Adipocyte (in vitro differentiated cells): ENCODE results near the gene RASGRP3.
A peak's percentile ranks its signal among the peaks of the same experiment; 100 is the strongest.

Source experiments
- DNase-seq: peaks from one replicate; pipeline ENCODE4 v3.0.0-alpha.2; 2015; ENCODE audit warnings: low read depth
- H3K27me3 ChIP-seq: replicated peaks from 2 replicates; pipeline ENCODE4 v1.7.0; 2013; ENCODE audit warnings: mild to moderate bottlenecking, low read length, moderate library complexity; ENCODE audit not compliant: control insufficient read depth, insufficient read depth
- H3K36me3 ChIP-seq: 2 replicates; pipeline ENCODE4 v1.7.0; 2013; ENCODE audit warnings: low read length, mild to moderate bottlenecking, moderate library complexity; ENCODE audit not compliant: control insufficient read depth, insufficient read depth, severe bottlenecking
- H3K4me1 ChIP-seq: 2 replicates; pipeline ENCODE4 v1.7.0; 2013; ENCODE audit warnings: mild to moderate bottlenecking, low read length, moderate library complexity; ENCODE audit not compliant: control insufficient read depth, insufficient read depth
- H3K4me3 ChIP-seq: 2 replicates; pipeline ENCODE4 v1.7.0; 2013; ENCODE audit warnings: mild to moderate bottlenecking, low read length, moderate library complexity
- H3K9ac ChIP-seq: 2 replicates; pipeline ENCODE4 v1.7.0; 2013; ENCODE audit warnings: mild to moderate bottlenecking, low read length, moderate library complexity
- H3K9me3 ChIP-seq: 2 replicates; pipeline ENCODE4 v1.7.0; 2013; ENCODE audit warnings: mild to moderate bottlenecking, low read length, moderate library complexity; ENCODE audit not compliant: control insufficient read depth

The RASGRP3 gene

DNA sequence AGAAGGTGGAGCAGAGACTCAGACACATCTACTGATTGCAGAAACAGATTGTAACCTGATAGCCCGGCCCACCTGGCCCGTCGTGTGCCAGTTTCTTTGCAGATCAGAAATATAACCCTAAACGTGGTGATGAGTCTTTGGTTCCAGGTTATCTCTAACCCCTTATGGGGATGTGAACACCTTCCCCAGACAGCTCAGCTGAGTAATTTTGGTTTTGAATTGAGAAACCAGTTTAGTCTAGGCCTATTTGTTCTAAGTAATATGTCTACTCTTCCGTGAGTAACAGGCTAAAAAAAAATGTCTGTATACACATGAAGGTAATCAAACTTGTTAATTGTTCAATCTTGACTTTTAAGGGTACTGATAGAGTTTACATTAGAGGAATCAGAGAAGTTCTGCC, 35.7 kb downstream of the RASGRP3 start:
- Histone ChIP-seq H3K4me1 (no peaks in the 10 kb centered on the region), H3K9me3 (no peaks in the 10 kb centered on the region), H3K9ac (no peak overlapping the region), H3K36me3 (no peaks in the 10 kb centered on the region), H3K4me3 (no peak overlapping the region), H3K27me3 (no peaks in the 10 kb centered on the region)
- no peak for DNase-seq

DNA sequence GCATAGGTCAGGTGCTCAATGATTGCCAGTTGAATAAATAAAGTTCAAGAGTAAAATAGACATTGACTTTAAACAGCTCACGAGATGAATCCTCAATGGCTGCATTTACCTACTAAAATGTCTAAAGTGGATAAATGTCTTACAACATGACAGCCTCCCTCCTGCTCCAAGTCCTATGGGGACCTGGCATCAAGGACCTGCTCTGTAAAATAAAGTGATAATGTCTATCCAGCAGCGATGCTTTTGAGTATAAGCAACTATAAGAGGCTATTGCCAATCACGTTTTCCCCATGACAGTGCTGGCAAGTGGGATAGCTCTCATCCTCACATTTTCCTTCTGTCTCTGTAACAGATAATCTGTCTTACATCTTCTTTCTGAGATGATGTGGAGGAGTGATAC, 37.0 kb downstream of the RASGRP3 start:
- no peaks in the 10 kb centered on the region for H3K27me3 ChIP-seq
- no peak overlapping the region for H3K4me3 ChIP-seq
- no peaks in the 10 kb centered on the region for H3K4me1 ChIP-seq
- no peak for DNase-seq
- H3K9me3 ChIP-seq, result no peaks in the 10 kb centered on the region
- H3K36me3 ChIP-seq, result no peaks in the 10 kb centered on the region
- H3K9ac ChIP-seq, result no peak overlapping the region

DNA sequence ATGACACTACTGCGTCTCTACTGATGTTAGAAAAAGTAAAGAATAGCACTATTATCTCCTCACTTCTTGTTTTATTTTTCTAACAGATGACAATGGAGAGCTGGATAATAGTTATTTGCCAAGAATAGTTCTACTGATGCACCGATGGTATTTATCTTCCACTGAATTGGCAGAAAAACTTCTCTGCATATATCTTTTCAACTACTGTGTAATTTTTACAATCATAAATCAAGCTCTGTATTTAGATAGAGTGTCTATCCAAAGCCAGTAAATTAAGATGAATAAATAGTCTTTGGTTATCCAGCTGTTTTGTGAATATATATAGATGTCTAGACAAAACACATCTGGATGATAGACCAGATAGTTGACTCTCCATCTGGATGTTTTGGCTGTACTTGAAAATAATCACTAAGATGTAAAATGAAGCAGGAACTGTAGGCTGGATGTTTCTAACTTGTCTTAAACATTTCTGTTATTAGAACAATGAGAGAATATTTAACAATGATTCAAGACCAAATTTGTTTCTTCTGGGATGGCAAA, 40.1 kb downstream of the RASGRP3 start:
- Histone ChIP-seq H3K36me3 (no peaks in the 10 kb centered on the region), H3K4me3 (no peak overlapping the region), H3K4me1 (peaks cover 5% of the 10 kb centered on the region), H3K9me3 (no peaks in the 10 kb centered on the region), H3K9ac (no peak overlapping the region), H3K27me3 (peaks cover 2% of the 10 kb centered on the region)
- no peak for DNase-seq

DNA sequence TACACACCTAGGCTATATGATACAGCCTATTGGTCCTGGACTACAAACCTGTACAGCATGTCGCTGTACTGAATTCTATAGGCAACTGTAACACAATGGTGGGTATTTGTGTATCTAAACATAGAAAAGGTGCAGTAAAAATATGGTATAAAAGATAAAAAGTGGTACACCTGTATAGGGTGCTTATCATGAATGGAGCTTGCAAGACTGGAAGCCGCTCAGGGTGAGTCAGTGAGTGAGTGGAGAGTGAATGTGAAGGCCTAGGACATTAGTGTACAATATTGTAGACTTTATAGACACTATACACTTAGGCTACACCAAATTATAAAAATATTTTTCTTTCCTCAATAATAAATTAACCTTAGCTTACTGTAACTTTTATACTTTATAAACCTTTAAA, 41.8 kb downstream of the RASGRP3 start:
- H3K36me3 ChIP-seq, result no peaks in the 10 kb centered on the region
- H3K9me3 ChIP-seq, result no peaks in the 10 kb centered on the region

DNA sequence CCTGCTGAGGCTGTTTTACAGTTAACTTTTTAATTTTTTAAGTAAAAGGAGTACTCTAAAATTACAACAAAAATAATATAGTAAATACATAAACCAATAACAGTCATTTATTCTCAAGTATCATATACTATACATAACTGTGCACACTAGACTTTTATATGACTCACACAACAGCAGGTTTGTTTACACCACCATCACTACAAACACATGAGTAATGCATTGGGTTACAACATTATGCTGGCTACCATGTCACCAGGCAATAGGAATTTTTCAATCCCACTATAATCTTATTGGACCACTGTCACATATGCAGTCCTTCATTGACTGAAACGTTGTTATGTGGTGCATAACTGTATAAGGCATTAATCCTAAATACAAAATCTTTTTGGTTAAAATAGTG, 42.5 kb downstream of the RASGRP3 start:
- no peak overlapping the region for H3K9ac ChIP-seq
- no peak overlapping the region for H3K4me3 ChIP-seq
- peaks cover 2% of the 10 kb centered on the region for H3K27me3 ChIP-seq
- DNase-seq, result peak; percentile 38
- H3K4me1 ChIP-seq, result peaks cover 16% of the 10 kb centered on the region
- H3K9me3 ChIP-seq, result no peaks in the 10 kb centered on the region
- no peaks in the 10 kb centered on the region for H3K36me3 ChIP-seq

More for the DNA sequence above, 41.8 kb downstream of the RASGRP3 start:
- no peak overlapping the region for H3K9ac ChIP-seq
- no peak overlapping the region for H3K4me3 ChIP-seq
- peaks cover 16% of the 10 kb centered on the region for H3K4me1 ChIP-seq
- peaks cover 2% of the 10 kb centered on the region for H3K27me3 ChIP-seq
- no peak for DNase-seq

DNA sequence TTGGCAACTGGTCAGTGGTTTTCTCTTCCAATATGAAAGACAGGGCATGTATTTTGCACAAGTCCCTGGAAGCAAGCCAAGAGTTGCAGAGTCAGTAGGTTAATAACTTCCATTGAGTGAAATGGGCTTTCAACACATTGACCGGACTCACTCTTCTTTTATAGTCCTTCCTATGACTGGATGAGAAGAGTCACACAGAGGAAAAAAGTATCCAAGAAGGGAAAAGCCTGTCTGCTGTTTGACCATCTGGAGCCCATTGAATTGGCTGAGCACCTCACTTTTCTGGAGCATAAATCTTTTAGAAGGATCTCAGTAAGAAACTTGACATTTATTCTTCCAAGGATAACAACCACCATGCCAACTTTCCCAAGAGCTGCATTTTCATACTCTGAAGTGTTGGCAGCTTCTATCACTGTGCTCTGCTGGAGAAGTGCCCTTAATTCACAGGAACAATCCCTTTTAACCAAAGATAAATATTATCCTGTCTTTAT, 45.4 kb downstream of the RASGRP3 start:
- Histone ChIP-seq H3K4me3 (no peak overlapping the region), H3K4me1 (peaks cover 22% of the 10 kb centered on the region), H3K9ac (no peak overlapping the region), H3K36me3 (no peaks in the 10 kb centered on the region), H3K27me3 (peaks cover 2% of the 10 kb centered on the region), H3K9me3 (no peaks in the 10 kb centered on the region)
- peak; percentile 83 for DNase-seq

DNA sequence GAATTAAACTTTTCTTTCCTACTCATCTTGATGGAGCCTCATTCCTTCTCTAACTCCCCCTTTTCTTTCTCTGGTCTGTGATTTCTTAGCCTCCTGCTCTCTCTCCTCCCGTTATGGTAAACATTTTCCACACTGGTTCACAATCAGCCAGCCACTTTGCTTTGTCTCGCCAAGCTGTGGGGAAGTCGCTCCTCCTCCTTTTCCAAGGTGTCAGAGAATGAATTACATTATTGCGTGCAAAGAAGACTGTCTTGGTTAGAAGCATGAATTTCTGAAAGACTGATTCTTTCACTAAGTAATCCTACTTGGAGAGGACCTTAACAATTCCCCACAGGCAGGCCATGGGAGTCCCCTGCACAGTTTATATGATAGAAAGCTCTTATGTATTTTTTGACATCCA, 46.1 kb downstream of the RASGRP3 start:
- Histone ChIP-seq H3K9ac (no peak overlapping the region), H3K4me1 (peaks cover 22% of the 10 kb centered on the region), H3K27me3 (peaks cover 2% of the 10 kb centered on the region), H3K36me3 (no peaks in the 10 kb centered on the region), H3K4me3 (no peak overlapping the region), H3K9me3 (no peaks in the 10 kb centered on the region)
- DNase-seq, result no peak

DNA sequence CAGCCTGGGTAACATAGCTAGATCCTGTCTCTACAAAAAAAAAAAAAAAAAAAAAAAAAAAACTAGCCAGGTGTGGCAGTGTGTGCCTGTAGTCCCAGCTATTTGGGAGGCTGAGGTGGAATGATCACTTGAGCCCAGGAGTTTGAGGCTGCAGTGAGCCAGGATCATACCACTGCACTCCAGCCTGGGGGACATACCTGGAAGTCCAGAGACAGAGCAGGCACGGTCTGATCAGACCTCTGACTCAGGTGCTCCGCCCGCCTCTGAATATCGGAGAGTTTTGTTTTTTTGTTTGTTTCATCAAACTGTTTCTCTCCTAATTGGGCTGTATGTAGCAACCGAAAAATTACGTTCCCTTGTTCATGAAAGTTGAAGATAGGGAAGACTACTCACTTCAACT, 49.2 kb downstream of the RASGRP3 start:
- peaks cover 32% of the 10 kb centered on the region for H3K4me1 ChIP-seq
- no peaks in the 10 kb centered on the region for H3K9me3 ChIP-seq
- no peaks in the 10 kb centered on the region for H3K27me3 ChIP-seq
- no peak overlapping the region for H3K9ac ChIP-seq
- DNase-seq, result no peak
- no peak overlapping the region for H3K4me3 ChIP-seq
- no peaks in the 10 kb centered on the region for H3K36me3 ChIP-seq

DNA sequence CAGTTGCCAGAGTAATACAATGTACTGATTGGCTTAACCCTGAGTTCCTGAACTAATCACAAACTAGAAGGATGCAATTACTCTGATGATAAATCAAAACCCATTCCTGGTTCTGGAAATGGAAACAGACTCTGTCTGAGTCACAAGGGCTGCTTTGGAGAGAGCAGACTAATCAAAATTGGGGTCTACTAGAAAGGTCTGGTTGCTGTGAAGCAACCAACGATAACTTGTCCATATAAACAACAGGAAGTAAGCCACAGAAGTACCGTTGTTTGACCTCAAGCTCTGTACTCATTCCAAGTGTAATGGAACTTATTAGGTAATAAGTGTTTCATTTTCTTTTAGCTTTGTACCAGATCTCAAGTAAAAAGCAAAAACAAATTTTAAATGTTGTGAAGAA, 49.7 kb downstream of the RASGRP3 start:
- no peaks in the 10 kb centered on the region for H3K27me3 ChIP-seq
- no peaks in the 10 kb centered on the region for H3K36me3 ChIP-seq
- no peaks in the 10 kb centered on the region for H3K9me3 ChIP-seq
- H3K9ac ChIP-seq, result no peak overlapping the region
- peak; percentile 29 for DNase-seq
- H3K4me3 ChIP-seq, result no peak overlapping the region
- peaks cover 31% of the 10 kb centered on the region for H3K4me1 ChIP-seq

DNA sequence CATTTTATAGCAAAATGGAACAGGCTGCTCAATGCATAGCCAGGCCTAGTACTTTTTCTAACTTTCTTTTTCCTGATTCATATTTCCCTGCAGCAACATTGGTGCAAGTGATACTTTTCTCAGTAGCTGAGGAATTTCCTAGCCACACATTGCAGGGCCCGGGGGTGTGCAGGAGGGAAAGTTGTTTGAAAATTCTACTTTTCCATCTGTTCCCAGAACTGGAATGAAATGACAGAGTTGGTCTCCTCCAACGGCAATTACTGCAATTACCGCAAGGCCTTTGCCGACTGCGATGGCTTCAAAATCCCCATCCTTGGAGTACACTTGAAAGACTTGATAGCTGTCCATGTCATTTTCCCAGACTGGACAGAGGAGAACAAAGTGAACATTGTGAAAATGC, 50.5 kb downstream of the RASGRP3 start:
- no peak overlapping the region for H3K9ac ChIP-seq
- no peak overlapping the region for H3K4me3 ChIP-seq
- no peak for DNase-seq
- H3K4me1 ChIP-seq, result peaks cover 25% of the 10 kb centered on the region
- H3K9me3 ChIP-seq, result no peaks in the 10 kb centered on the region
- no peaks in the 10 kb centered on the region for H3K36me3 ChIP-seq
- H3K27me3 ChIP-seq, result no peaks in the 10 kb centered on the region

DNA sequence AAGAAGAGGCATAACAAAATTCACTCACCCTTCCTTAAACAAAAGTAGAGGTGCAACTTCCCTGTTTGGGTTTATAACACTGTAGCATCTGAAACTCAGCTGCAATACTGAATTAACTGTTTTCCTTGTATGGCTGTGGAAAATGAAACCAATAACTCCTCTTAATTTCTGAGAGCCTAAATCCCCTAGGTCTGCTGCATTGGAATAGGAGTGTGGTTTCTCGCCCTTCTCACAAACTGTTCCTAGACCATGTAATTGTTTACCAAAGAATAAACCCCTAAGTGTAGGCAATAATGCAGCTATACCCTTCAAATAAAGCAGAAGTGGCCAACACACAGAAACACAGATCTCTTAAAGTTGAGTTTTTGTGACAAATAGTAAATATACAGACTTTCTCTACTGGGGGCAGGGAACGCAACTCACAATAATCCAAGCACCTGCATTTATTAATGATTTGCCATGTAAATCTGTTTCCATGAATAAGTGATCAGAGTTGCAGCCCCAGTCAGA, 52.0 kb downstream of the RASGRP3 start:
- H3K4me3 ChIP-seq, result no peak overlapping the region

More for the DNA sequence above, 52.0 kb downstream of the RASGRP3 start:
- DNase-seq, result no peak
- H3K9ac ChIP-seq, result no peak overlapping the region
- no peaks in the 10 kb centered on the region for H3K9me3 ChIP-seq
- peaks cover 20% of the 10 kb centered on the region for H3K4me1 ChIP-seq
- no peaks in the 10 kb centered on the region for H3K27me3 ChIP-seq
- no peaks in the 10 kb centered on the region for H3K36me3 ChIP-seq
